ENCODE results near the gene ZNF710.

GRCh38 chr15:90080818-90081393 is 79.8 kb downstream of the ZNF710 start:
- TF ChIP-seq CTCF (IDR thresholded peaks at IDR 0.05): no peak
- TF ChIP-seq POLR2A (IDR thresholded peaks at IDR 0.05): no peak
- TF ChIP-seq EP300 (IDR thresholded peaks at IDR 0.05): no peak
